Adrenal gland (tissue), 5 donors: Measurements from ENCODE around the gene KAZN.

Experiments
- CTCF ChIP-seq, 6 experiments: fragments of 450-650 bp in 4 of 6; fragments of 200-600 bp in 2 of 6; sonication (generic) in 1 of 6; IDR thresholded peaks; 1 replicate in 5 of 6; 2 replicates in 1 of 6; pipeline versions ENCODE4 v1.5.1 to v1.8.0; 2016 to 2021; ENCODE audit warnings: antibody characterized with exemption in 6 of 6, mild to moderate bottlenecking in 2 of 6, moderate library complexity in 1 of 6
- POLR2A ChIP-seq, 2 donors: fragments of 450-650 bp; IDR thresholded peaks; one replicate each; pipeline ENCODE4 v1.6.1; 2017; ENCODE audit warnings: antibody characterized with exemption in 2 of 2, mild to moderate bottlenecking in 2 of 2, moderate library complexity in 1 of 2
- donor health status: DM: no; HTN: no; CAD: no.

GRCh38 chr1:14687147-14687546, 88.7 kb downstream of the KAZN start:
- TF ChIP-seq CTCF (IDR thresholded peaks at IDR 0.05) (no peak), POLR2A (IDR thresholded peaks at IDR 0.05) (no peak)
